ENCODE data around the gene LCAT.

DNA sequence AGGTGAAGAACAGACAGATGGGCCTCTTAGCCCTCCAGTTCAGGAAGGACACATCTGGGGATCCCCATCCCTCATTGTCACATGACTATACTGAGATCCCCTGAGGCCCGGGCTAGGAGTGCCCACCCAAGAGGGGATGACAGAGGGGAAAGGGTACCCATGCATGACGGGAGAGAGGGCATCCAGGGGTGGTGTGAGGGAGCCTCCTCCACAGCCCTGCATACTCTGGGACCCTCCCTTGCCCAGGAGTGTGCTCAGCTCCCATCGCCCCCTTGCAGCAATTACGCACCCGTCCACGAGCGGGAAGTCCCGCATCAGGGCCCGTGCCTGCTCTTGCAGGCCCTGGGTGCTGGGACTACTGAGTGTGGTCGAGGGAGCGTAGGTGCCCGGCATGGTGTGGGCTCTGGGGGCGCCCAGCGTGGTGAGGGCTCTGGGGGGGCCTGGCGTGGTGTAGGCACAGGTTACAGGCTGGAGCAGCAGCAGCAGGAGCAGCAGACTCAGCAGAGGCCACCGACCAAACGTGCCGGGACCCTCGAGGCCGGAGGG is 48.8 kb upstream of the LCAT start:
- TF ChIP-seq POLR2A (IDR thresholded peaks at IDR 0.05) = no peak
- TF ChIP-seq, protein P1, sequence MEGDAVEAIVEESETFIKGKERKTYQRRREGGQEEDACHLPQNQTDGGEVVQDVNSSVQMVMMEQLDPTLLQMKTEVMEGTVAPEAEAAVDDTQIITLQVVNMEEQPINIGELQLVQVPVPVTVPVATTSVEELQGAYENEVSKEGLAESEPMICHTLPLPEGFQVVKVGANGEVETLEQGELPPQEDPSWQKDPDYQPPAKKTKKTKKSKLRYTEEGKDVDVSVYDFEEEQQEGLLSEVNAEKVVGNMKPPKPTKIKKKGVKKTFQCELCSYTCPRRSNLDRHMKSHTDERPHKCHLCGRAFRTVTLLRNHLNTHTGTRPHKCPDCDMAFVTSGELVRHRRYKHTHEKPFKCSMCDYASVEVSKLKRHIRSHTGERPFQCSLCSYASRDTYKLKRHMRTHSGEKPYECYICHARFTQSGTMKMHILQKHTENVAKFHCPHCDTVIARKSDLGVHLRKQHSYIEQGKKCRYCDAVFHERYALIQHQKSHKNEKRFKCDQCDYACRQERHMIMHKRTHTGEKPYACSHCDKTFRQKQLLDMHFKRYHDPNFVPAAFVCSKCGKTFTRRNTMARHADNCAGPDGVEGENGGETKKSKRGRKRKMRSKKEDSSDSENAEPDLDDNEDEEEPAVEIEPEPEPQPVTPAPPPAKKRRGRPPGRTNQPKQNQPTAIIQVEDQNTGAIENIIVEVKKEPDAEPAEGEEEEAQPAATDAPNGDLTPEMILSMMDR (IDR thresholded peaks at IDR 0.05) = no peak
